GM06990 (cell line): Measurements from ENCODE around the gene RNF175.

Source experiments
- DNase-seq: peaks from one replicate; pipeline ENCODE4 v3.0.0-alpha.2; 2011; ENCODE audit not compliant: insufficient read length; ENCODE audit errors: extremely low read depth
- H3K27me3 ChIP-seq: replicated peaks from 2 replicates; pipeline ENCODE4 v1.6.0; 2011; ENCODE audit warnings: low read length; ENCODE audit not compliant: control insufficient read depth, insufficient read depth
- H3K36me3 ChIP-seq: 2 replicates; pipeline ENCODE4 v1.5.1; 2011; ENCODE audit warnings: low read length; ENCODE audit not compliant: control insufficient read depth, insufficient read depth
- H3K4me3 ChIP-seq: replicated peaks from 2 replicates; pipeline ENCODE4 v1.5.1; 2011; ENCODE audit warnings: low read depth, mild to moderate bottlenecking, control low read depth, low read length
- CTCF ChIP-seq: IDR thresholded peaks from 2 replicates; pipeline ENCODE4 v1.5.1; 2011; ENCODE audit warnings: low read length, control low read depth, mild to moderate bottlenecking, inconsistent platforms; ENCODE audit not compliant: insufficient read depth, poor library complexity, severe bottlenecking

Gene RNF175

GRCh38 chr4:153764601-153765368, 5.0 kb upstream of the RNF175 start:
- H3K27me3 ChIP-seq = peaks cover 2% of the 10 kb centered on the region
- DNase-seq = no peak
- no peaks in the 10 kb centered on the region for H3K36me3 ChIP-seq
- TF ChIP-seq CTCF = no peak
- no peak overlapping the region for H3K4me3 ChIP-seq

DNA sequence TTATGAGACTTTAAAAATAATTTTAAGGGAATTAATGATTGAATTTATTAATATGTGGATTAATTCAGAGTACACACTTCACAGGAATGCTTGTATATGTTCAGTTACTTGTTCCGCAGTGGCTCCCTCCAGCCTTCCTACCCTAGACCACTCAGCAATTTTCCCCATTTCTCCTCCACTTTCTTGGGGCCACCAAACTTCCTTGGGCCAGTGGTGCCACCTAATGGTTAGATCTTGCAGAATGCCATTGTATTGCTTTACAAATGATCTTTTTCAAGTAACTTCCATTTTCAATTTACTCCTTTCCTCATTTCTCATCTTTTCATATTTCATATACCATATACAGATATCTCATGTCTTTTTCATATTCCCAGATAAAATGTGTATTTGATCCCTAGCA, 3.6 kb upstream of the RNF175 start:
- Histone ChIP-seq H3K27me3 (peaks cover 2% of the 10 kb centered on the region), H3K4me3 (no peak overlapping the region), H3K36me3 (no peaks in the 10 kb centered on the region)
- DNase-seq = no peak
- TF ChIP-seq CTCF = peak; percentile 35

DNA sequence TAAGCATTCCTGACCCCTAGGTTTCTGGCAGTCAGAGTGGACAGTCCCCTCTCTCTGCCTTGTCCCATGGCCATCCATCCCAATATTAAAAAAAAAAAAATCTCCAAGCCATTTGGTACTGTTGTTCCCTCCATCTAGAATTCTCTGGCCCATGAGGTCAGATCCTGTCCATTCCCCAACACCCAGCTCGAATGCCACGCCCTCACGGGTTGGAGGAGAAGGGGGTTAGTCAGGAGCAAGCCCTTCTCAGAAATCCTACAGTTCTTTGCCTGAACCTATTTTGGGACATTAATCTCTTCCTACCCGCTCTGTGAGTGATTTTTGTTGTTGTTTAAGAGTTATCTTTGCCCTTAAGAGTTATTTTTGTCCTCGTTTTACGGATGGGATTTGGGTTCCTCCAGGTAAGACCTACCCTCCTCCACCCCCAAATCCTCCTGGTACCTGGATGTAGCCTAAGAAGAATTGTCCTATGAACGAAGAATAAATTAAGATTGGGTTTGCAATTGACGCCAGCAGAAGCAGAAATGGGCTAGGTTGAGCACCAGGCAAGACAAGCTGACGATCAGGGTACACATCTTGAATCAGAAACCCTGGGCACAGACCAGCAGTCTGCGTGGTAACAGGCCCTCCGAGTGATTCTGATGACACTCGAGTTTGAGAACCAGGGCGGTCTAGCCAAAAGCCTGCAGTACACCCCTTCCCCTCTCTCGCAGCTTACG, 977 bp downstream of the RNF175 start:
- Histone ChIP-seq H3K27me3 (peaks cover 4% of the 10 kb centered on the region), H3K36me3 (no peaks in the 10 kb centered on the region), H3K4me3 (no peak overlapping the region)
- no peak for TF ChIP-seq CTCF
- DNase-seq = no peak

DNA sequence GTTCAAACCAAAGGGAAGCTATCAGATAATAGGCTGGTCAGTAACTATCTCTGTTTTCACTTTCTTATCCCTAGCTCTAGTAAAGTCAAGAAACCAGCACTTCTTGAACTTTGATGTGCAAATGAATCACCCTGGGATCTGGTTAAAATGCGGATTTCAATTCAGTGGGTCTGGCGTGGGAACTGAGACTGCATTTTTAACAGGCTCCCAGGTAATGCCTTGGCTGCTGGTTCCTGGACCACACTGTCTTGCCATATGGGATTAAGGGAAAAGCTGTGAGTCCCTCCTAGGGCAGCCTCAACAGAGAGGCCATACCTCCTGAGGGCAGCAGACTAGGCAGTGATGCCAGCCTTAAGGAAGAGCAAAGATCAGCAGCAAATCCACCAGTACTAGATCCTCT, 1.7 kb downstream of the RNF175 start:
- Histone ChIP-seq H3K27me3 (peaks cover 4% of the 10 kb centered on the region), H3K36me3 (no peaks in the 10 kb centered on the region), H3K4me3 (no peak overlapping the region)
- DNase-seq = no peak
- no peak for TF ChIP-seq CTCF

DNA sequence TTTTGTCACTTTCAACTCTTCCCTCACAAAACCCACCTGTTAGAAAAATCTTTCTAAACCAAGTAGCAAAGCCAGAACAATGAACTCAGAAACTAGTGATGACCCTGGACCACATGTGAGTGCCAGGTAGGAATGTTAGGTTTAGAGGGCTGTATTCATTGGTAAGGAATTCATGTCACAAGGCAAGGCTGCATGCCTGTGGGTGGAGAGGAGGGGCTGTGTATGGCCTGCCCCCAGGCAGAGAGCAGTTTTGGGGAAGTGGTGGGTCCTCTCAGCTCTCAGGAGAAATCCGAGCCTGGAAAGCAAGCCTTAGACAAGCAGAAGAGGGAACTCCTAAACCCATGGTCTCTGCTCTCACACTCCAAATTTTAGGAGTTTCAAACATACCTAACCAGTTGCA, 2.4 kb downstream of the RNF175 start:
- no peaks in the 10 kb centered on the region for H3K36me3 ChIP-seq
- H3K4me3 ChIP-seq = no peak overlapping the region
- no peak for TF ChIP-seq CTCF
- DNase-seq = no peak
- peaks cover 5% of the 10 kb centered on the region for H3K27me3 ChIP-seq
